ENCODE data around the gene TAF6L.
"Not testable (repeated sequence)": the region's sequence is repeated elsewhere in the genome, so short reads cannot be mapped to it uniquely, and the experiment has no call there.

The TAF6L gene, protein sequence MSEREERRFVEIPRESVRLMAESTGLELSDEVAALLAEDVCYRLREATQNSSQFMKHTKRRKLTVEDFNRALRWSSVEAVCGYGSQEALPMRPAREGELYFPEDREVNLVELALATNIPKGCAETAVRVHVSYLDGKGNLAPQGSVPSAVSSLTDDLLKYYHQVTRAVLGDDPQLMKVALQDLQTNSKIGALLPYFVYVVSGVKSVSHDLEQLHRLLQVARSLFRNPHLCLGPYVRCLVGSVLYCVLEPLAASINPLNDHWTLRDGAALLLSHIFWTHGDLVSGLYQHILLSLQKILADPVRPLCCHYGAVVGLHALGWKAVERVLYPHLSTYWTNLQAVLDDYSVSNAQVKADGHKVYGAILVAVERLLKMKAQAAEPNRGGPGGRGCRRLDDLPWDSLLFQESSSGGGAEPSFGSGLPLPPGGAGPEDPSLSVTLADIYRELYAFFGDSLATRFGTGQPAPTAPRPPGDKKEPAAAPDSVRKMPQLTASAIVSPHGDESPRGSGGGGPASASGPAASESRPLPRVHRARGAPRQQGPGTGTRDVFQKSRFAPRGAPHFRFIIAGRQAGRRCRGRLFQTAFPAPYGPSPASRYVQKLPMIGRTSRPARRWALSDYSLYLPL

DNA sequence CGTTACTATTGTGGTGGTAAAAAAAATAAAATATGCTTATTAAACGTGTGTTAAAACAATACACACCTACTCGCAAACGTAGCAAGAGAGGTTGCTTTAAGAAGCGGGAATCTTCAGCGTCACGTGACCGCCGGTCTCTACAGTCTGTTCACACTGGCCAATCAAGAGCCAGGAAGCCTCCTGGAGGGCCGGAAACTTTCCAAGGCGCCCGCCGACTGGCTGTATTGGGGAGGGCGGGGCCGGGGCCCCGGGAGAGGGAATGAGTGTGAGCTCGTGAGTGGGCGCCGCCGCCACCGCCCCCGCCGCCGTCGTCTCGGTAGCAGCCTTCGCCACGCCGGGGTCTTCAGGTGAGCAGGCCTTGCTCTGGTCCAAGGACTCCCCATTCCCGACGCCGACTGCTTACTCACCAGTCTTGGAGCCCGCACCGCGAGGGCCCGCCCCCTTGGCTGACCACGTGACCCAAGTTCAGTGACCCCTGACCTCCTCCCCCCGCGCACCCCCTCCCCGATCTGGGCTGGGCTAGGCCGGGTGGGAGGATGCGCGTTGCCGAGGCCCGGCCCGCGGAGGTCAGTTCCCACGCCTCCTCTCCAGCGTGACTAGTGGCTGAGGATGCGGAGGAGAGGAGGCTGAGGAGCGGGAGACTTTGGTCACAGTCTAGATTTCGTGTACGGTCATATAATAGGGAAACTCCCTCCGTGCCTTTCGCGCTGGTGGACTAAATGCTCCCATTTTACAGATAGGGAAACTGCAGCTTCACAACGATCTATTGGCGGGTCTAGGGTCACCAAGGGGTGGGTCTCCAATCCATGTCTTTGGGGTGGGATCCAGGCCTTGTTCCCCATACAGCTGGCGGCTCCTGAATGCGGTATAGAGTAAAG is at the start of gene TAF6L:
Gene TAF6L (plus strand): TSS at position 253 of the 878 bp plus-strand sequence. CDS start 4,388 bp downstream, outside the sequence.
- peak; percentile 95 for DNase-seq (ENCODE audit: low read depth in 2 of 2)

DNA sequence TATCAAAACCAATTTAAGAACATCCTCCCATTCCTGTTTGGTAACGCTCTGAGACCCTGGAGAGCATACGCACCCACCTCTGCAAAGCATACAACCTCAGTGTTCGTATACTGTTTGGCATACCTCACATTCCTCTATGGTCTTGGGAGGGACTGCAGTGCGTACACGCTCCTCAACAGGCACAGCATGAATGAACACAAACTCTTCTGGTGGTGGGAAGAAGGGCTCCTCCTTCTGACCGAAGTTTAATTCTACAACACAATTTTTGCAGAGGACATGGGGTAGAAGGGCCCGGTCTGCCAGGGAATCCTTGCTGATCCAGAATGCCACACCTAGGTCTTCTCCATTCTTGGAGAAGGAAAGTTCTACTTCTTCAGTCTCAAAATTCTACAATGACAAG is 49.2 kb upstream of the TAF6L start:
- DNase-seq (ENCODE audit: low read depth in 2 of 2) = no peak

DNA sequence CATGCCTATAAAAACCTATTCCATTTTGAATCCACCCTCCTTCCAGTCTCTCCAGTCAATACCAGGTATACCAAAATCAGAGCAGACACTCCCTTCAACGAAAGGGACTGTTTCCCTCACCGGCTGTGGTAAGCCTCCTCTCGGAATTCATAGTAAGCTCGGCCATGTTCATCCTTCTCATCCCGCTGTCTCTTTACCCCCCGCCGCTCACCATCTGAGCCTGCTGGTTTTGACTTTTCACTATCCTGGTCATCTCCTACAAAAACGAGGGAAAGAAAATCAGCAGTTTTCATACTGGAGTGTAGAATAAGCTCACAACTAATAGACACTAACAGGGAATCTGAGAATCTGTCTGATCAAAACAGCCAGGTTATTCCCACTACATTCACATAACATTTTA is 47.0 kb upstream of the TAF6L start:
- no peak for DNase-seq (ENCODE audit: low read depth in 2 of 2)

DNA sequence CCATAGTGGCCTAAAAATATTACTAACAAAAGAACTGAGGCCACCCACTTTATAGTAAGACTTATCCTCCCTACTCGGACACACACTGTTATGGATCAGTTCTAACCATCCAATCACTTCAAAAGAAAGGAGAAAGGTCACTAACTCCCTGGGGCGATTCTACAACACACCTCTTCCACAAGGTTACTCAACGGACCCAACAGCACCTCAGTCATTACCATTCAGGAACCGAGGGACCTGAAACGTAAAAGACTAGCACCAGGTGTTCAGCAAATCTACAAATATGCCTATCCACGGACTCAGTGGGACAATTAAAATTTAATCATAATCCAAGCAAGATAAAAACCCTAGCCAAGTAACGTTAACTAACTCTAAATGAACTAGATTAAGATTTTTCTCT is 45.5 kb upstream of the TAF6L start:
- no peak for DNase-seq (ENCODE audit: low read depth in 2 of 2)

DNA sequence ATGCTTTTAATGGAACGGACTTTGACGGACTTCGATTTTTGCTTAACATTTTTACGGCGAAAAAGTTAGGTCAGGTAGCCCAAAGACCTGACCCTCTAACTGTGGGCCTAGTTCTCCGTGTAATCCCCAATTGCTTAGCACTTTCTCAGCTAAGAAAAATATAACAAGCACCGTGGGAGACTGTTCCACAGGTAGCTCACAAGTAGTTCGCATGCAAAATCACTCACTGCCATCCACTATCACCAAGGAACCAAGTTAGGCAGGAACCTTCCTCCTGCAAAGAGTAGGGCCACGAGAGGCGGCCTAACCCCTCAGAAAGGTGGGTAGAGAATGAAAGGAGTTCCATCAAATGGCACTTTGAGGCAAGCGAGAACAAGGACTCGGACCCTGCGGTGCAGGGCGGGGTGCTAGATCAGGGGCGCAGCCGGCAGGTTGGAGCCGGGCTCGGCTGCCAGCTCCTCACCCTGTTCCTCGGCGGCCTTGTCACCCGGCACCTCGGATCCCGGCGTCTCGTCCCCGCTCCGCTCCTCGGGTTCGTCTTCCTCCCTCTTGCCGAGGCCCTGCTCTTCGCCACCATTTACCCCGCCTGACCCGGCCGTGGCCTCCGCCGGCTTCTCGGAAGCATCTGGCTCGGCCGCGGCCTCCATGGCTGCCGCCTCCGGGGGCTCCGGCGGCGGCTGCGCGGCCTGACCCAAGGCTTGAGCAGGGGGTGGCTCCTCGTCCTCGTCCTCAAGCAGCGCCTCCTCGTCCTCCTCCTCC is 44.9 kb upstream of the TAF6L start:
- DNase-seq (ENCODE audit: low read depth in 2 of 2) = no peak

DNA sequence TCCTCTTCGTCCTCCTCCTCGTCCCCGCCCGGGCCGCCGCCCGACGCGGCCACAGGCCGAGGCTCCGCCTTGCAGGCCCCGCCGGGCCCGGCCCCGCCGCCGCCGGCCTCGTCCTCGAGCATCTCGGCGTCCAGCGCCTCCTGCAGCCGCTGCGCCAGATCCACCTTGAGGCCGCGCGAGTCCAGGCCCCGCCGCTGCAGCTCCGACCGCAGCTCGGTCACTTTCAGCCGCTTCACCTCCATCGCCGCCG is 44.4 kb upstream of the TAF6L start:
- peak in 1 of 2 donors; percentile 24 for DNase-seq (ENCODE audit: low read depth in 2 of 2)

DNA sequence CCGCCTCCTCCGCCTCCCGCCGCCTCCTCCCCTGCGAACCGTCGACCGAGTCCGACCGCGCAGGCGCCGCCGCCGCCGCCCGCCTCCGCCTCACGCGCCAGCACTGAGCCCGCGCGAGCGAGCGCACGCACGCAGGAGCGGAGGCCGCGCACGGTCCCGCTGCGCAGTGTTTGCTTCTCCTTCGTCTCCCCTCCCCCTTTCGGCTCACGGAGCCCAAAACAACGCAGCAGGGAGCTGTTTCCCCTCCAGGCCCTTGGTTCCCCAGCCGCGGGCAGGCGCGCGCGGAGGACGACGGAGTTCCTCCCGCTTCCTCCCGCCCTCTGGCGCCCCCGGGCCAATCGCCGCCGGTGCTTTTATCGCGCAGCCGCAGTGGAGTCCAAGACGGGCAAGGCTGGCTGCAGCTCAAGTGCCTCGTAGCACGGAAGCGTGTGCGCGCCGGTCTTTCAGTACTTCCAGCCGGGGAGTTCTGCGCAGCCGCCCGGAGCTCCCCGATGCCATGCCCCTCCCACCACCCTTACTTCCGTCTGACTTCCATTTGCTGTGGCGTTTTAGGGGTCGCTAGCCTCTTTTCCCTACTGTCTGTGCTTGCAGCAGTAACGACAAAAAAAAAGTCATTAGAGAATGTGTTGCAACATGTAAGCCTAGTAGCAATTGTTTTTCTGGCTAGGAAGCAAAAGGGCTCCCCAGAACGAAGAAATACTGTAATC is 43.9 kb upstream of the TAF6L start, which contains the start of gene HNRNPUL2:
Gene HNRNPUL2 (minus strand): TSS at position 293 of the 707 bp plus-strand sequence. CDS start 301 bp downstream, outside the sequence.
- peak; percentile 96 to 99 for DNase-seq (ENCODE audit: low read depth in 2 of 2)

DNA sequence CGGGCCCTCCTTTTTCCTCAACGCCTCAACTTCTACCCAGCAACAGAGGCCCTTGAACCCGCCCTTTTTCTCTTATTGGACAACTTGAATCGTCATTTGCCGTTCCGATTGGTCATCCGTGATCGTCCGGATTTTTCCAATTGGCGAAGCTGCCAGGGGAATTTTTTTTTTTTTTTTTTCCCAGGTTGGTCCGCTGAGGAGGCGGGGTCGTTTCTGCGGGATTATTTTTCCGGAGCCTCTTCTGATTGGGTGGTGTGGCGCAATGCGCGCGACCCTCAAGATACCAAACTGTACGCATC is 43.4 kb upstream of the TAF6L start:
- peak; percentile 60 to 73 for DNase-seq (ENCODE audit: low read depth in 2 of 2)

DNA sequence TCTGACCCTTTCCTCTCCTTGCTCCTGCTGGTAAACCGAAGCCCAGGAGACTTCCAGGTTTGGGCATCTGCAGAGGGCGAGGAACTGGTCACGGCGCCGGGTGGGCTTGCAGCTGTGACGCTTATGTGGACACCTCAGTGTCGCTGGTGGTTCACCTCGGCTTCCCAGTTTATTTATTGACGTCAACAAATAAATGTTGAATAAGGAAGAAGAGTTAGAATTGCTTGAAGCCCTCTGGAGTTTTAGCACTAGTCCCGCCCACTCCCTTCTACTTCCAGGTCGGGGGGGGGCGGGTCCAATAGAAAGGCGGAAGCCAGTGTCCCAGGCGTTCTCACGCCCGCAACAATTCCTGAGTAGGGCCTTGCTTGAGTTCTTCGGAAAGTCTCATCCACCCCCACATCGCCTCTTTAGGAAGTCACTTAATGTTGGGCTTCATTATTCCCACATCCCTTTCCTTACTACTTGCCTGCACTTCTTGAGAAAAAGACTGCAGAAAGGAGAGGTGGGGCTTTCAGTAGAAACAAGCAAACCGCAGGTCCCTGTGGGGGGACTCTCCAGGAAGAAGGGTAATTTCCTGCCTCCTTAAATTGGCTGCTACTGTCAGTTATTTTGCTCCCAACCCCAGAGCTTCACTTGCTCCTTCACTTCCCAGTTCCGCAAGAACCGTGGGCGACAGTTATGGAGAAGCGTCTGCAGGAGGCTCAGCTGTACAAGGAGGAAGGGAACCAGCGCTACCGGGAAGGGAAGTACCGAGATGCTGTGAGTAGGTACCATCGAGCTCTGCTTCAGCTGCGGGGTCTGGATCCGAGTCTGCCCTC is 42.8 kb upstream of the TAF6L start, which contains the start of gene TTC9C:
Gene TTC9C (plus strand): TSS at position 316 of the 818 bp plus-strand sequence. CDS start 363 bp downstream, at position 679.
- peak; percentile 72 to 77 for DNase-seq (ENCODE audit: low read depth in 2 of 2)

DNA sequence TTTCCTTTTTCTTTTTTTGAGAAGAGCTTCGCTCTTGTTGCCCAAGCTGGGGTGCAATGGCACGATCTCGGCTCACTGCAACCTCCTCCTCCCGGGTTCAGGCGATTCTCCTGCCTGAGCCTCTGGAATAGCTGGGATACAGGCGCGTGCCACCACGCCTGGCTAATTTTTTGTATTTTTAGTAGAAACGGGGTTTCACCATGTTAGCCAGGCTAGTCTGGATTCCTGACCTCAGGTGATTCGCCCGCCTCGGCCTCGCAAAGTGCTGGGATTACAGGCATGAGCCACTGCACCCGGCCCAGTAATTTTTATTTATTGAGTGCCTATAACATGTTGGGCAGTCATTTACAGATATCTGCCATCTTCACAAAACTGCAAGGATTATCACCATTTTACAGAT is 41.1 kb upstream of the TAF6L start:
- DNase-seq (ENCODE audit: low read depth in 2 of 2) = not testable (repeated sequence)

DNA sequence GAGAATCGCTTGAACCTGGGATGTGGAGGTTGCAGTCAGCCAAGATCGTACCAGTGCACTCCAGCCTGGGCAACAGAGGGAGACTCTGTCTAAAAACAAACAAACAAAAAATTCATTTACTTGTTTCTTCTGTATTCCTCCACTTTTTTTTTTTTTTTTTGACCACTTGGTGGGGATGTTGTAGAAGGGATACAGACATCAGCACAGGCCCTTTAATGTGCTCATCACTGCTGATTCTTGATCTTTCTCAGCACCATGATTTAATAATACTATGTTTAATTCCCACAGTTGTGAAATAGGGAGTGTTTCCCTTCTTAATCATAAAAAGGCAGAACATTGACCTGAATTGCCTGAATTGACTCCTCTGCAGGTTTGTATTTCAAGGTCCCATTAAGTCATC is 38.4 kb upstream of the TAF6L start:
- DNase-seq (ENCODE audit: low read depth in 2 of 2) = no peak

DNA sequence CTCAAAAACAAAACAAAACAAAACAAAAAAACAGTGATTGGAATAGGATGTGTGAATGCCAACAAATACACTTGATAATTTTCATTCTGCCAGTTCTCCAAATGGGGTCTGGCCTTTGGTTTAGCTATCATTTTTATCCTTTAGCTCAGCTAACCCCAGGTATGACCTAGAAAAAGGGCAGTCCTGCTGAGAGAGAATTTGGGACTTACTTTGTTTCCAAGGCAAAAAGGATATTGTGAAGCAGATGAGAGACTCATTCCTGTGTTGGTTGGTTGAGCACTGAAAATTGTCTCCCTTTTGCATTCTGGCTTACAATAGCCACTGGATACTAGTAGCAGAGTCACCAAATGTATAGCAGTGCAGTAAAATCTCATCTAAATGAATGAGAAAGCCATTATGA is 34.0 kb upstream of the TAF6L start:
- no peak for DNase-seq (ENCODE audit: low read depth in 2 of 2)

DNA sequence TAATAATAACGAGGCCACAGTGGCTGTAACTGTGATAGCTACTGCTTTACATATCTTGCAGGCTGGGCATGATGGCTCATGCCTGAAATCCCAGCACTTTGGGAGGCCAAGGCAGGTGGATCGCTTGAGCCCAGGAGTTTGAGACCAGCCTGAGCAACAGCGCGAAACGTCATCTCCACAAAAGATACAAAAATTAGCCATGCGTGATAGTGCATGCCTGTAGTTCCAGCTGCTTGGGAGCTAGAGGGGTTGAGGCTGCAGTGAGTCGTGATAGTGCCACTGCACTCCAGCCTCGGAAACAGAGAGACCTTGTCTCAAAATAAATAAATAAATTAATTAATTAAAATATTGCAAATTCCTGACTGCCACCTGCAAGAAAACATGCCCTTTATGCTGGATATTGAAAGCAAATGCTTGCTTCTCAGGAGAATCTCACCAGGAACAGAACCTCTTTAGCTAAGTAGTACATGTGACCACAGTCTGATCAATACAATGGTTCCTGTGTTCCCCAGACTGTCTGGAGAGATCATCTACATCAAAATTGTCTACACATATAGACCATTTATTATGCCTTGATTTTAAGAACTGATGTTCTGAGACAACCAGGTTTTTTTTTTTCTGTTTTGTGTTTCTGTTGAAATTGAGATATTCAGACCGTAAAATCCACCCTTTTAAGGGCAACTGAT is 23.6 kb upstream of the TAF6L start:
- DNase-seq (ENCODE audit: low read depth in 2 of 2) = no peak

DNA sequence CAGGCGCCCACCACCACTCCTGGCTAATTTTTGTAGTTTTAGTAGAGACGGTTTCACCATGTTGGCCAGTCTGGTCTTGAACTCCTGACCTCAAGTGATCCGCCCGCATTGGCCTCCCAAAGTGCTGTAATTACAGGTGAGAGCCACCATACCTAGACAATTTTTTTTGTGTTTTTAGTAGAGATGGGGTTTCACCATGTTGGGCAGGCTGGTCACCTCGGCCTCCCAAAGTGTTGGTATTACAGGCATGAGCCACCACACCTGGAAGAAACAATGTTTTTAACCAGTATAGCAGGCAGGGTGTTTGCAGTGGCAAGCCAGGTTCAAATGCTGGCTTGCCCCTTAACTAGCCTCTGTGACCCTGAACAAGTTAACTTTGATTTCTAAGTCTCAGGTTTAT is 21.3 kb upstream of the TAF6L start:
- DNase-seq (ENCODE audit: low read depth in 2 of 2) = not testable (repeated sequence)

DNA sequence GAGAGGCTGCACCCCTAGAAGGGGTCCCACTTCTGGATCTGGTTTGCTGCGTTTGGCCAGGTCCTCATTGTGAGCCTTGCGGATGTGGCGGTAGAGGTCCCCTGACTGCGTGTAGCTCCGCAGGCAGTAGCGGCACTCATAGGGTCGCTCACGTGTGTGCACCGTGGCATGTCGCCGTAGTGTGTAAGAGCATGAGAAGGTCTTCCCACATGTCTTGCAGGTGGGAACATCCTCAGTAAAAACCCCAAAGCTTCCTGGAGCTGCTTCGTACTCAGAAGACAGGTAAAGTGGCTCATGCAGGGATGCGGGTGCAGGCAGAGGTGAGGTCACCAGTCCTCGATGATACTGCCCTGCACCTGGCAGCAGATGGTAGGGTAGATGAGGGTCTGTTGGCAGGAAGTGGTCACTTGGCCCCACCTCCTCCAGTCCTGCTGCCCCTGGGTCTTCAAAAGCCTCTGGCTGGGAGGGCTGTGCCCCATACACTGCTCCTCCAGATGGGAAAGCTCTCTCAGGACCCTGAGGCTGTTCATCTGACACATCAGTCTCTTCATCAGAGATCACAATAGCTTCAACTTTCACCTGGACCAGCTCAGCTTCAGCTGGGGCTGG is 18.9 kb upstream of the TAF6L start:
- DNase-seq (ENCODE audit: low read depth in 2 of 2) = no peak

DNA sequence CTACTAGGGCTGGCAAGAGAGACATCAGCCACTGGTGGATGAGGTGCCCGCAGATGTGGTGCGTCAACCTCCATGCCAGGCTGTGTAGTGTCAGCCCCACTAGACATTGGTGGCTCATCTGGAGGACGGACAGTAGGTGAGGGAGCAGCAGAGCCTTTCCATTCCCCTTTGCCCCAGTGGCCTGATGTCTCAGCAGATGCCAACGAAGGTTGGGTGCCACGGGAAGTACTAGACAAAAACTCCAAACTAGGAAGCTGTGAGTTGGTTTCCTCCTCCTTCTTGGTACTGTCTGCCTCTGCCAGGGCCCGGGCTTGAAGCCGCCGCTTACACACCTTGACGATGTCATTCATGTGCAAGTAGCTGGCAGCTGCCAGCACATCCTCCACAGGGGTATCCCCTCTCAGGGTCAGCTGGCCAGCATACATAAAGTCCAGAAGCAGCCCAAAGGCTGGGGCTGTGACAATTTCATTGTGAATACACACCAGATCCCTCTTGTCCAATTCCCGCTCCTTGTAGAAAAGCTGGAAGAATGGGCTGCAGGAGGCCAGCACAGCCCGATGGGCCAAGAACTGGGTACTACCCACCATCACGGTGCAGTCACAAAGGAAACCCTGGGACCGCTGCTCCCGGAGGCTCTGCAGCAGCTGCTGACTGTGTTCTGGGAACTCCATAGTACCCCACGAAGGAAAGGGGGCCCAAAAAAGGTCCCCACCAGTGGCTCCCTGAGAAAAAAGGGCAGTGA is 18.0 kb upstream of the TAF6L start:
- no peak for DNase-seq (ENCODE audit: low read depth in 2 of 2)

DNA sequence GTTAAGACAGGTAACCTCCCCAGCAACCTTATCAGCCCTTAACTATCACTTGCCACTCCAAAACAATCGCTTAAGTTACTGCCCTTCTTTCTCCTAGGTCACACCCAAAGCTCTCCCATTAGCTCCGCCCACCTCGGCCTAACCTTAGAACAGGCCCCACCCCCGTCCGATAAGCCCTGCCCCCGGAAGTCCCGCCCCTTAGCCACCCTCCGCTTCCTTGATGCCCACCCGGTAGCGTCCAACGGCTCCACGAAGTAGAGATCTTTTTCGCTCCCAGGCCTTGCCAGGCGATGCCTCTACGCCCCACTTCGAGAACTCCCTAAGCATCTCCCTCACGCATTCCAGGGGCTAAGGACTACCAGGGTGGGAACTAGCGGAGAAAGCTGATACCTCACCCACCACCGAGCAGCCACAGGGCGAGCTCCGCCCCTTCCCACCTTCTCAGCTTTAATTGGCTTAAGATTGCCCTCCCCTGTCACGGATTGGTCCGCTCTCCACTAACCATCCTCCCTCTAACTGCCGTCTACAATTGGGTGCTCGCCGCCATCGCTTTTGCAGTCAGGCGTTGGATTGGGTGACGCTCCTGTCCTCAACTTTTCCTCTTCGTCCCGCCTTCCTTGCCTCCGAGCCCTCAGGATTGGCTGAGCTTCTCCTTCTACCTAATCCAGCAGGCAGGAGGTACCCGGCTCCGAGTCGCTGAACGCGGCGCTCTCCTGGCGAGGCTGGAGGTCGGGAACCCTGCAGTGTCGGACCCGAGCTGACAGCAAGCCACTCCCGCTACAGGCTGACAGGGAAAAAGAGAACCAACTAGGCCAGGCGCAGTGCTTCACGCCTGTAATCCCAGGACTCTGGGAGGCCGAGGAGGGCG is 17.2 kb upstream of the TAF6L start, which contains the start of gene ZBTB3:
Gene ZBTB3 (minus strand): TSS at position 425 of the 868 bp plus-strand sequence. CDS start 496 bp downstream, outside the sequence.
- peak; percentile 92 to 96 for DNase-seq (ENCODE audit: low read depth in 2 of 2)
